Skeletal muscle tissue (tissue), 4 donors: Measurements from ENCODE around the gene TTLL11. TPM values are rescaled to one million over a fixed set of nuclear protein-coding genes. Genes with fewer than 3 reads are reported as not detected.

Experiments used
- H3K27ac ChIP-seq: one replicate; pipeline ENCODE4 v1.7.0; 2013; ENCODE audit warnings: mild to moderate bottlenecking, low read depth, low read length, inconsistent platforms
- H3K27me3 ChIP-seq, 3 donors: one replicate each; pipeline ENCODE4 v1.7.0; 2013; ENCODE audit warnings: low read length in 3 of 3; ENCODE audit not compliant: control insufficient read depth in 3 of 3, insufficient read depth in 3 of 3
- H3K36me3 ChIP-seq, 3 donors: one replicate each; pipeline ENCODE4 v1.7.0; 2013; ENCODE audit warnings: low read length in 3 of 3; ENCODE audit not compliant: control insufficient read depth in 3 of 3, insufficient read depth in 3 of 3
- H3K4me1 ChIP-seq, 3 donors: one replicate each; pipeline ENCODE4 v1.7.0; 2013; ENCODE audit warnings: low read length in 3 of 3, mild to moderate bottlenecking in 3 of 3; ENCODE audit not compliant: control insufficient read depth in 3 of 3, insufficient read depth in 3 of 3
- H3K4me3 ChIP-seq, 3 donors: one replicate each; pipeline ENCODE4 v1.7.0; 2013; ENCODE audit warnings: low read length in 3 of 3
- H3K9ac ChIP-seq, 3 donors: one replicate each; pipeline ENCODE4 v1.7.0; 2013; ENCODE audit warnings: low read length in 3 of 3, mild to moderate bottlenecking in 3 of 3, moderate library complexity in 2 of 3, low read depth in 1 of 3
- H3K9me3 ChIP-seq, 3 donors: one replicate each; pipeline ENCODE4 v1.7.0; 2013; ENCODE audit warnings: low read length in 3 of 3; ENCODE audit not compliant: control insufficient read depth in 3 of 3
- total RNA-seq: library from RNA; depleted of rRNA; stranded (reverse); fragments of >200 nt; gene quantifications from one replicate; pipeline ENCODE4 v1.2.3, GENCODE V29; 2014
- donor health status: Osteomylitis.

Gene TTLL11
- 13.0 TPM for total RNA-seq

DNA sequence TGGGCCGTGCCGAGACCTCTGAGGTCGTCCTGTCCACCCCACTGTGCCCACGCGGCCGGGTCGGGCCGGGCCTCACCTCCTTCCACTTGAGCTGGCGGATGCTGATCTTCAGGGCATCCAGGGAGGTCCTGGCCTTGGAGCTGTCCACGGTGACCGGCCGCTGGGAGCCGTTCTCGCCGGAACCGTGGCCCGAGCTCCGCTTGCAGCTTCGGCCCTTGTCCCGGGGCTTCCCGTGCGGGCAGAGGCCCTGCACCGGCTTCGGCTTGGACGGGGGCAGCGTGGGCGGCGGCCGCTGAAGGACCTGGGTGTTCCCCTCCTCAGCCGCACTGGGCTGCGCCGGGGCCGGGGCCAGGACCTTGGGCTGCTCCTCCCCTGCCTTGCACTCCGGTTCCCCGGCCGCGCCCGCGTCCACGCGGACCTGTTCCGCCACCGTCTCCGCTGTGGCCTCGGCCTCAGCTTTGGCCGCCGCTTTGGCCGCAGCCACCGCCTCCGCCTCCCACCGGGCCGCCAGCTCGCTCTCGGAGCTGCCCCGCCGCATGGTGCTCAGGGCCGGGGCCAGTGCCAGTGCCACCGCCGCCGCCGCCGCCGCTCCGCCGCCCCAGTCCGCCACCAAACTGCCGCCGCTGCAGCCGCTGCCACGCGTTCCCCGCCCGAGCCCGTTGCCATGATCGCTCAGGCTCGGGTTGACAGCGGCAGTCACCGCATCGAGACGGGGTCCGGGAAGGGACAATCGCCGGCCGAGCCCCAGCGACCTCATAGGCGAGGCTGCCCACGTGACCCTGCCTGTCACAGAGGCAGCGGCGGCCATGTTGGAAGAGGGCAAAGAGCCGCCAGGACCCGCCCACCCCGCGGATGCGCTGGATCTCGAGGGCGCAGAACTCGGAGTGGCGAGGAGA, at the start of gene TTLL11:
TTLL11 (minus strand) TSS at position 698 of the 896 bp plus-strand sequence; CDS start at position 538, 160 bp downstream.
- Histone ChIP-seq H3K9ac (peak within 1 kb of the TSS; percentile 80 to 91 (median 83)), H3K27ac (peak within 1 kb of the TSS; percentile 82), H3K36me3 (peaks cover 0 to 2% (median 0%) of the 10 kb centered on the region in 3 donors), H3K4me1 (peaks cover 45 to 62% (median 52%) of the 10 kb centered on the region in 3 donors), H3K9me3 (no peaks in the 10 kb centered on the region), H3K4me3 (peak within 1 kb of the TSS; percentile 86 to 93 (median 90)), H3K27me3 (no peaks in the 10 kb centered on the region)

- H3K9me3 ChIP-seq, result no peaks in the 10 kb centered on the region
- no peaks in the 10 kb centered on the region for H3K27me3 ChIP-seq
- peaks cover 0 to 3% (median 2%) of the 10 kb centered on the region in 3 donors for H3K4me1 ChIP-seq
- no peak overlapping the region for H3K9ac ChIP-seq
- no peak overlapping the region for H3K4me3 ChIP-seq
- peak overlapping the region; percentile 26 for H3K27ac ChIP-seq
- peaks cover 24 to 35% (median 34%) of the 10 kb centered on the region in 3 donors for H3K36me3 ChIP-seq
Measured at GRCh38 chr9:122141671-122142070, 48.6 kb upstream of the TTLL11 start.

GRCh38 chr9:122140368-122141193, 47.5 kb upstream of the TTLL11 start:
- Histone ChIP-seq H3K4me1 (peaks cover 0 to 3% (median 2%) of the 10 kb centered on the region in 3 donors), H3K9ac (no peak overlapping the region), H3K4me3 (no peak overlapping the region), H3K36me3 (peaks cover 15 to 29% (median 26%) of the 10 kb centered on the region in 3 donors), H3K27ac (peak overlapping the region; percentile 26), H3K27me3 (no peaks in the 10 kb centered on the region), H3K9me3 (no peaks in the 10 kb centered on the region)

GRCh38 chr9:122138560-122139268, 45.6 kb upstream of the TTLL11 start:
- no peak overlapping the region for H3K9ac ChIP-seq
- no peaks in the 10 kb centered on the region for H3K27me3 ChIP-seq
- peaks cover 5 to 11% (median 8%) of the 10 kb centered on the region in 3 donors for H3K36me3 ChIP-seq
- H3K27ac ChIP-seq, result no peak overlapping the region
- H3K4me3 ChIP-seq, result no peak overlapping the region
- H3K4me1 ChIP-seq, result peaks cover 0 to 9% (median 3%) of the 10 kb centered on the region in 3 donors
- H3K9me3 ChIP-seq, result no peaks in the 10 kb centered on the region

DNA sequence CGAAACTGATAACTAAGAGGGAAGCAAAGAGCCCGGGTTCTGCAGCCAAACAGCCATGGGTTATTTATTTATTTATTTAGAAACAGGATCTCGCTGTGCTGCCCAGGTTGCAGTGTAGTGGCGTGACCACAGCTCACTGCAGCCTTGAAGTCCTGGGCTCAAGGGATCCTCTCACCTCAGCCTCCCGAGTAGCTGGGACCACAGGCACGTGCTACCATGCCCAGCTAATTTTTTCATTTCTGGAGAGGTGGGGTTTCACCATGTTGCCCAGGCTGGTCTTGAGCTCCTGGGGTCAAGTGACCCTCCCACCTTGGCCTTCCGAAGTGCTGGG, 42.4 kb upstream of the TTLL11 start:
- no peaks in the 10 kb centered on the region for H3K36me3 ChIP-seq
- peaks cover 7 to 20% (median 19%) of the 10 kb centered on the region in 3 donors for H3K4me1 ChIP-seq
- H3K27ac ChIP-seq, result no peak overlapping the region
- H3K9me3 ChIP-seq, result no peaks in the 10 kb centered on the region
- no peak overlapping the region for H3K9ac ChIP-seq
- peaks cover 0 to 6% (median 3%) of the 10 kb centered on the region in 3 donors for H3K27me3 ChIP-seq
- H3K4me3 ChIP-seq, result no peak overlapping the region

DNA sequence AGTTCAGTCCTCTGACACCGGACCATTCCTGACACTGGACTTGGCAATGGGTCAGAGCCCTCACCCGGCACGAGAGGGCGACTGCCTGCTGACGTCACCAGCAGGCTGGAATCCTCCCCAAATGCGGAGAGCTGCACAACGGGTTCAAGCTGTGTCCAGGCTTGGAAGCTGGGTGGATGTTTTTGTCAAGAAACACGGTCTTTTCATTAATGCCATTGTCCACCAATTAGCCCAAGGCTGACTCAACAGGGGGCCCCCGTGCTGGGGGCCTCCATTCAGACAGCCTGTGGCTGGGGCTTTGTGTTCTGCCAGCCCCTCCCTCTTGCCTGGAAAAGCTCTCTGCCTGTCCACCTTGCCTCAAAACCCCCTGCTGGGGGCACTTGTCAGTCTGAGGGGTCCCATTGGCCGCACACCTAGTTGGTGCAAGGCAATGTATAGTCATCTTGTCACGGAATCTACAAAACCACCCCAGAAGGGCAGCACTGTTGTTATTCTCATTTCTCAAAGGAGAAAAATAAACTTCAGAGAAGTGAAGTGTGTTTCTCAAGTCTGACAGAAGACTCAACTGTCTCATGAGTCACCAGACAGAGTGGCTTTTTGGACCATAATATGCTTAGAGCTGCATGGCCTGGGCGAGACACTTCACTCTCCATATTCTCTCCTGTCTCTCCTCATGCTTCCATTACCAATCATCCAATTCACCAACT, 41.9 kb upstream of the TTLL11 start:
- Histone ChIP-seq H3K9me3 (no peaks in the 10 kb centered on the region), H3K9ac (no peak overlapping the region), H3K36me3 (no peaks in the 10 kb centered on the region), H3K27ac (no peak overlapping the region), H3K4me3 (no peak overlapping the region), H3K27me3 (peaks cover 0 to 6% (median 3%) of the 10 kb centered on the region in 3 donors), H3K4me1 (peaks cover 7 to 20% (median 18%) of the 10 kb centered on the region in 3 donors)

- Histone ChIP-seq H3K27me3 (peaks cover 0 to 6% (median 3%) of the 10 kb centered on the region in 3 donors), H3K27ac (peak overlapping the region; percentile 45), H3K4me1 (peaks cover 7 to 20% (median 18%) of the 10 kb centered on the region in 3 donors), H3K9me3 (no peaks in the 10 kb centered on the region), H3K36me3 (no peaks in the 10 kb centered on the region), H3K4me3 (no peak overlapping the region), H3K9ac (no peak overlapping the region)
Measured at GRCh38 chr9:122133984-122134535, 41.0 kb upstream of the TTLL11 start.

DNA sequence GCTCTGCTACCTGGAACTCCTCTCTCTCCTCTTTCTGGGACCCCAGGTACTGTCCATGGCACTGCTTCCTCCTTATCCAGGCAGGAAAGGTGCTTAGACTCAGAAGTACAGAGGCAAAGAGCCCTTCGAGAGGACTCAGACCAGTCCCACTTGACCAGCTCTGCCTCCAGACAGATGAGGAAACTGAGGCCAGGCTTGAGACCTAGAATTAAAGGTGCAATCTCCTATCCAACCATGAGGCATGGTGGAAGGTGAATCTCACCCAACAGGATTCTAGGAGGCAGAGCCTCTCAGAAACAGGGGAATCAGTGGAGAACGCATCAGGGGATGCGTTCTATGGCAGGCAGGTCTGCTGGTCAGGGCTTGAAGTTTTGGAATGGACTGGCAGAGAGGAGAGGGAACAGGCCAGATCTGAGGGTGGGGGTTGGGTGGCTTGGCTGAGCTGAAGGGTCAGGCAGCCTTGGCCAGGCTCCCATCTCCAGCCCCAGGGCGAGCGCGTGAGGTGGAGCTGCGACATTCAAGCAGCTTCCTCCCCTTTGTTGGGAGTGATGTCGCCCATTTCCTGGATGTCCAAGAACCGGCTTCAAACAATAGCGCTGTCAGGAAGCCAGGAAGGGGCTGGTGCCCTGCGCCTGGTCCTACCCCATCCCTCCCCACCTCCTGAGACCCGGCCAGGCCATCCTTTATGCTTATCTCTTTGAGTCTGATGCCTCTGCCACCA, 40.3 kb upstream of the TTLL11 start:
- Histone ChIP-seq H3K9me3 (no peaks in the 10 kb centered on the region), H3K27me3 (peaks cover 0 to 6% (median 3%) of the 10 kb centered on the region in 3 donors), H3K4me1 (peaks cover 7 to 22% (median 20%) of the 10 kb centered on the region in 3 donors), H3K4me3 (no peak overlapping the region), H3K9ac (no peak overlapping the region), H3K36me3 (no peaks in the 10 kb centered on the region), H3K27ac (peak overlapping the region; percentile 45)
